SK-N-SH (cell line): Measurements from ENCODE around the gene SRBD1. TPM values are rescaled to one million over a fixed set of nuclear protein-coding genes. Genes with fewer than 3 reads are reported as not detected.

Source experiments
- CTCF ChIA-PET: fragments of 300-600, 350-600 bp; formaldehyde crosslinking; extraction: SDS; loops from one replicate; lab custom pipeline; 2021; lab: Yijun Ruan, JAX
- POLR2A ChIA-PET: fragments of 350-600 bp; sonication (Branson Sonifier 250); formaldehyde crosslinking; extraction: SDS; loops from one replicate; lab custom pipeline; 2020; ENCODE audit warnings: antibody characterized with exemption, inconsistent platforms; lab: Yijun Ruan, JAX
- DNase-seq: peaks from one replicate; pipeline ENCODE4 v3.0.0; 2012
- H2AFZ ChIP-seq: fragments of 200-600 bp; sonication (generic); 2 replicates; pipeline ENCODE4 v1.8.1; 2016; ENCODE audit warnings: antibody characterized with exemption, mild to moderate bottlenecking, low read depth
- H3F3A ChIP-seq: fragments of 200-600 bp; sonication (generic); replicated peaks from 2 replicates; pipeline ENCODE3; 2016; ENCODE audit warnings: antibody characterized with exemption, mild to moderate bottlenecking; ENCODE audit not compliant: insufficient read depth
- H3K27ac ChIP-seq, 2 experiments: fragments of 200-500 bp in 1 of 2; fragments of 200-600 bp in 1 of 2; sonication (Bioruptor generic) in 1 of 2; sonication (generic), shearing (Covaris generic) in 1 of 2; 2 replicates each; pipeline versions ENCODE4 v1.5.1 to v1.6.1; 2014 to 2016; ENCODE audit warnings: low read depth in 2 of 2, inconsistent platforms in 1 of 2, low read length in 1 of 2, mild to moderate bottlenecking in 1 of 2, mixed read lengths in 1 of 2
- H3K27me3 ChIP-seq: fragments of 200-600 bp; sonication (generic), shearing (Covaris generic); 2 replicates; pipeline ENCODE4 v1.6.1; 2016; ENCODE audit warnings: mixed run types; ENCODE audit not compliant: insufficient read depth
- H3K36me3 ChIP-seq, 2 experiments: fragments of 200-500 bp in 1 of 2; fragments of 200-600 bp in 1 of 2; sonication (Bioruptor generic) in 1 of 2; sonication (generic) in 1 of 2; replicated peaks in 1 of 2; 2 replicates each; pipeline versions ENCODE3 to v1.5.1; 2014 to 2016; ENCODE audit warnings: low read length in 1 of 2, mild to moderate bottlenecking in 1 of 2; ENCODE audit not compliant: insufficient read depth in 2 of 2, control insufficient read depth in 1 of 2
- H3K4me1 ChIP-seq, 2 experiments: fragments of 200-500 bp in 1 of 2; fragments of 200-600 bp in 1 of 2; sonication (Bioruptor generic) in 1 of 2; sonication (generic), shearing (Covaris generic) in 1 of 2; 2 replicates each; pipeline versions ENCODE4 v1.5.1 to v1.6.1; 2014 to 2016; ENCODE audit warnings: low read depth in 1 of 2, low read length in 1 of 2, mixed run types in 1 of 2; ENCODE audit not compliant: insufficient read depth in 2 of 2, control insufficient read depth in 1 of 2
- H3K4me2 ChIP-seq: fragments of 200-600 bp; sonication (generic), shearing (Covaris generic); 2 replicates; pipeline ENCODE4 v1.6.1; 2017; ENCODE audit warnings: mixed run types
- H3K4me3 ChIP-seq, 2 experiments: fragments of 200-500 bp in 1 of 2; fragments of 200-600 bp in 1 of 2; sonication (Bioruptor generic) in 1 of 2; sonication (generic), shearing (Covaris generic) in 1 of 2; 2 replicates each; pipeline versions ENCODE4 v1.5.1 to v1.8.1; 2014 to 2016; ENCODE audit warnings: low read depth in 2 of 2, inconsistent platforms in 1 of 2, low read length in 1 of 2, mild to moderate bottlenecking in 1 of 2, mixed read lengths in 1 of 2, moderate library complexity in 1 of 2
- H3K79me2 ChIP-seq: fragments of 200-600 bp; sonication (generic); 2 replicates; pipeline ENCODE4 v1.8.1; 2017; ENCODE audit warnings: mild to moderate bottlenecking; ENCODE audit not compliant: insufficient read depth
- H3K9ac ChIP-seq: fragments of 200-600 bp; sonication (generic); 2 replicates; pipeline ENCODE4 v1.6.1; 2017; ENCODE audit warnings: mixed run types
- H3K9me2 ChIP-seq: fragments of 200-600 bp; sonication (generic); 2 replicates; pipeline ENCODE4 v1.6.1; 2017; ENCODE audit warnings: mixed run types
- H3K9me3 ChIP-seq: fragments of 200-600 bp; sonication (generic); 2 replicates; pipeline ENCODE4 v1.6.1; 2017; ENCODE audit warnings: mixed run types, mild to moderate bottlenecking, moderate library complexity
- H4K20me1 ChIP-seq: fragments of 200-600 bp; sonication (generic); 2 replicates; pipeline ENCODE4 v1.6.1; 2017; ENCODE audit warnings: mild to moderate bottlenecking, mixed run types; ENCODE audit not compliant: insufficient read depth
- CHD2 ChIP-seq: fragments of 150-350 bp; IDR thresholded peaks from 2 replicates; pipeline ENCODE4 v1.6.1; 2018; ENCODE audit warnings: low read length; ENCODE audit not compliant: partially characterized antibody
- CTCF ChIP-seq: fragments of 200-600 bp; sonication (generic); IDR thresholded peaks from 2 replicates; pipeline ENCODE4 v1.6.1; 2017; ENCODE audit warnings: antibody characterized with exemption, mild to moderate bottlenecking, moderate library complexity
- EP300 ChIP-seq, 2 experiments: IDR thresholded peaks; 2 replicates each; pipeline versions ENCODE4 v1.4.0 to v1.6.1; 2012; ENCODE audit warnings: borderline replicate concordance in 1 of 2, low read depth in 1 of 2, low read length in 1 of 2
- FOXJ3 ChIP-seq: sonication (generic); formaldehyde crosslinking; IDR thresholded peaks from 2 replicates; pipeline ENCODE4 v1.5.1; 2020; ENCODE audit warnings: mild to moderate bottlenecking, missing genetic modification reagents
- GABPA ChIP-seq: IDR thresholded peaks from 2 replicates; pipeline ENCODE4 v1.4.0; 2012; ENCODE audit warnings: low read depth, mild to moderate bottlenecking
- GATA2 ChIP-seq: sonication (generic); formaldehyde crosslinking; IDR thresholded peaks from 2 replicates; pipeline ENCODE4 v1.5.0; 2020; ENCODE audit warnings: mild to moderate bottlenecking, missing genetic modification reagents
- MXI1 ChIP-seq: IDR thresholded peaks from 2 replicates; pipeline ENCODE4 v1.6.1; 2012; ENCODE audit warnings: mild to moderate bottlenecking, low read depth, low read length, improper control_type of control experiment
- RAD21 ChIP-seq: IDR thresholded peaks from 2 replicates; pipeline ENCODE4 v1.6.1; 2012; ENCODE audit warnings: mild to moderate bottlenecking, low read length
- RFX5 ChIP-seq: IDR thresholded peaks from 2 replicates; pipeline ENCODE4 v1.6.1; 2012; ENCODE audit warnings: mild to moderate bottlenecking, improper control_type of control experiment, low read length
- RXRA ChIP-seq: IDR thresholded peaks from 2 replicates; pipeline ENCODE4 v1.4.0; 2012; ENCODE audit warnings: low read depth, mild to moderate bottlenecking, borderline replicate concordance
- SMC3 ChIP-seq: IDR thresholded peaks from 2 replicates; pipeline ENCODE4 v1.6.1; 2012; ENCODE audit warnings: low read depth, low read length, improper control_type of control experiment
- TEAD4 ChIP-seq: IDR thresholded peaks from 2 replicates; pipeline ENCODE4 v1.4.0; 2012; ENCODE audit warnings: mild to moderate bottlenecking, borderline replicate concordance; ENCODE audit not compliant: insufficient read depth
- WGBS: methylation state at CpG from one replicate; pipeline ENCODE4 v1.1.6; 2017; ENCODE audit warnings: low lambda C conversion rate; 5-methylcytosine and 5-hydroxymethylcytosine counted together
- polyA plus RNA-seq, 3 experiments: library from polyadenylated mRNA; depleted of rRNA; stranded (reverse); fragments of >200 nt; gene quantifications; 2 replicates each; pipeline ENCODE4 v1.2.3, GENCODE V29; 2012

The SRBD1 gene
- polyA plus RNA-seq, 1 of the 3 experiments (the other 2 are of a cell fraction): 3.2 TPM

- Histone ChIP-seq H3K9ac (no peak overlapping the region), H3F3A (no peaks in the 10 kb centered on the region)
- TF ChIP-seq MXI1: no peak
- TF ChIP-seq, all 33 proteins: peak for 0
- ChIA-PET POLR2A (no interaction called here), CTCF (interaction anchor here (0.9 kb wide), 1 partner anchor 10 kb away, joined by 4 read pairs; no protein-coding TSS in a partner anchor)
- no peaks in the 10 kb centered on the region for H3K79me2 ChIP-seq
- H3K4me3 ChIP-seq: no peak overlapping the region
- H3K9me3 ChIP-seq: no peaks in the 10 kb centered on the region
- no peak overlapping the region for H2AFZ ChIP-seq
- no peaks in the 10 kb centered on the region for H4K20me1 ChIP-seq
- peaks cover 38% of the 10 kb centered on the region; the same call in 1 of the 2 replicates for H3K27me3 ChIP-seq
- no peaks in the 10 kb centered on the region for H3K9me2 ChIP-seq
- 60% methylated on average over 5 of the region's 5 CpGs for WGBS
- no peak overlapping the region for H3K27ac ChIP-seq
- no peaks in the 10 kb centered on the region for H3K36me3 ChIP-seq
- H3K4me1 ChIP-seq: no peaks in the 10 kb centered on the region
- no peak for DNase-seq
- H3K4me2 ChIP-seq: no peak overlapping the region
Measured at GRCh38 chr2:45636008-45636407, 24.9 kb upstream of the SRBD1 start.

GRCh38 chr2:45634223-45634622 is 23.2 kb upstream of the SRBD1 start:
- Histone ChIP-seq H3K9ac (no peak overlapping the region), H3K9me3 (no peaks in the 10 kb centered on the region), H3K4me1 (no peaks in the 10 kb centered on the region), H2AFZ (no peak overlapping the region), H3K4me3 (no peak overlapping the region), H3K27ac (no peak overlapping the region), H3K79me2 (no peaks in the 10 kb centered on the region), H3F3A (no peaks in the 10 kb centered on the region), H3K4me2 (no peak overlapping the region), H3K27me3 (peaks cover 33% of the 10 kb centered on the region; the same call in 1 of the 2 replicates), H3K9me2 (no peaks in the 10 kb centered on the region), H4K20me1 (no peaks in the 10 kb centered on the region), H3K36me3 (no peaks in the 10 kb centered on the region)
- DNase-seq: no peak
- POLR2A ChIA-PET: no interaction called here
- TF ChIP-seq FOXJ3 (CRISPR knock-in tag): no peak
- no peak for TF ChIP-seq SMC3
- TF ChIP-seq RXRA: no peak
- no peak for TF ChIP-seq RFX5
- no peak for TF ChIP-seq TEAD4
- no peak for TF ChIP-seq GABPA
- no peak for TF ChIP-seq CTCF
- TF ChIP-seq CHD2: no peak
- no peak for TF ChIP-seq EP300 (IDR thresholded peaks at IDR 0.05; ENCODE audit: borderline replicate concordance in 1 of 2, low read depth in 1 of 2, low read length in 1 of 2)
- no peak for TF ChIP-seq GATA2 (CRISPR knock-in tag)
- no peak for TF ChIP-seq RAD21
- WGBS: 79% methylated on average over 5 of the region's 5 CpGs
- CTCF ChIA-PET: interaction anchor here (0.8 to 2.2 kb wide), 8 partner anchors 8 to 304 kb away, joined by 3 to 8 read pairs (median 4); no protein-coding TSS in a partner anchor
